Measurements from ENCODE around the gene ADAMTSL1. TPM values are rescaled to one million over a fixed set of nuclear protein-coding genes. Genes with fewer than 3 reads are reported as not detected.

The ADAMTSL1 gene
- total RNA-seq, 1 experiment from 2014 or later: 1.2 TPM

DNA sequence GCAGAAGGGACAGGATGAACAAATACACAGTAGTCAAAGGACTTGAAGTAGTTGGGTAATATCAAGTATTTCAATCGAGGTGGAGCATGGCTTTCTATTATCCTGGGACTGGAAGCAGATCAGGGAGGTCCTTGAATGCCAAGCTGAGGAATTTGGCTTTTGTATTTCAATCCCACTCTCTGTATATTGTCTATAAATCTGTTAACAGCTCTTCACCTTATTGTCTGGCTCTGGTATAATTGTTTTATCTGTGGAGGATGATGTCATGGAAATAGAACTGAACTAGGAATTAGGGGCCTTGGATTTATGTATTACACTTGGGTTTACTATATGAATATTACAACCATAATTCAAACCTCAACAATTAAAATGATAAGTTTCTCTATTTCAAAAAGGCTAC lies 6.3 kb upstream of the ADAMTSL1 start:
- WGBS (ENCODE audit: extremely low coverage, insufficient read length, low lambda C conversion rate): no CpG with 5 or more reads among the region's 1 CpG

More for the DNA sequence above, 6.3 kb upstream of the ADAMTSL1 start:
- no peak overlapping the region for H3T11ph ChIP-seq (ENCODE audit: low read length)
- no peak overlapping the region for H3K27ac ChIP-seq (ENCODE audit: insufficient read length, low read depth, low read length)
- H3K18ac ChIP-seq (ENCODE audit: insufficient read length, low read depth, low read length): no peak overlapping the region
- no peak overlapping the region for H4K91ac ChIP-seq (ENCODE audit: insufficient read length, low read depth, low read length)
- Mint-ChIP-seq H3K4me3 (no peak overlapping the region), H3K9me3 (peaks cover 4 to 7% of the 10 kb centered on the region in 2 experiments; a peak in 3 of 5 replicates), H3K36me3 (ENCODE audit: insufficient read depth in 1 of 3, low read depth in 3 of 3) (peaks cover 0 to 9% (median 0%) of the 10 kb centered on the region in 3 experiments; a peak in 4 of 7 replicates), H3K27ac (no peak overlapping the region), H3K4me1 (peaks cover 11 to 12% of the 10 kb centered on the region in 2 experiments), H3K27me3 (ENCODE audit: low read depth) (no peaks in the 10 kb centered on the region)
- no peaks in the 10 kb centered on the region for H3K79me1 ChIP-seq (ENCODE audit: insufficient read depth, low read depth, low read length, poor library complexity, severe bottlenecking)
- no peak overlapping the region for H2BK20ac ChIP-seq (ENCODE audit: low read depth, low read length, poor library complexity, severe bottlenecking)
- no peak for TF ChIP-seq CTCF (conservative IDR thresholded peaks at IDR 0.05)
- no peak overlapping the region for H3K4ac ChIP-seq (ENCODE audit: low read depth, low read length)
- no peak overlapping the region for H2BK15ac ChIP-seq (ENCODE audit: low read depth, low read length)
- no peak overlapping the region for H3K9ac ChIP-seq (ENCODE audit: extremely low read depth, insufficient read length, low read length)
- H3K79me2 ChIP-seq (ENCODE audit: insufficient read depth, low read length): no peaks in the 10 kb centered on the region
- no peak for DNase-seq
- H3K14ac ChIP-seq (ENCODE audit: insufficient read depth, low read length): no peak overlapping the region
- no peak overlapping the region for H3K4me2 ChIP-seq (ENCODE audit: insufficient read depth, insufficient read length, low read length)
- H4K5ac ChIP-seq (ENCODE audit: insufficient read length, low read depth, low read length): no peak overlapping the region
- no peaks in the 10 kb centered on the region for H4K20me1 ChIP-seq (ENCODE audit: control insufficient read depth, insufficient read depth, insufficient read length)
- H3K56ac ChIP-seq (ENCODE audit: insufficient read length, low read depth, low read length): no peak overlapping the region
- no peak overlapping the region for H2BK5ac ChIP-seq (ENCODE audit: insufficient read length, low read length)
- H2BK120ac ChIP-seq (ENCODE audit: low read depth, low read length, poor library complexity, severe bottlenecking): no peak overlapping the region
- H2AFZ ChIP-seq (ENCODE audit: low read length): no peak overlapping the region
- no peaks in the 10 kb centered on the region for H3K9me3 ChIP-seq (ENCODE audit: control insufficient read depth, low read depth, low read length)
- no peak overlapping the region for H2AK5ac ChIP-seq (ENCODE audit: insufficient read length, low read length)
- no peaks in the 10 kb centered on the region for H3K27me3 ChIP-seq (ENCODE audit: insufficient read depth, low read length)
- H3K23me2 ChIP-seq (ENCODE audit: insufficient read length, low read depth, low read length, poor library complexity, severe bottlenecking): no peaks in the 10 kb centered on the region
- no peak overlapping the region for H3K23ac ChIP-seq (ENCODE audit: insufficient read length, low read depth, low read length)
- H3K4me1 ChIP-seq (ENCODE audit: insufficient read depth, low read length): no peaks in the 10 kb centered on the region
- H2BK12ac ChIP-seq (ENCODE audit: insufficient read length, low read depth, low read length): no peak overlapping the region
- H4K8ac ChIP-seq (replicated peaks; ENCODE audit: insufficient read length, low read depth, low read length): no peak overlapping the region

All from H9 (cell line).